Stimulated activated CD4-positive, alpha-beta T cell treated with anti-CD3 and anti-CD28 coated beads, Interleukin-12 subunit alpha, Interleukin-12 subunit beta, amount 100 ng/mL, for 48 hours (primary cell): ENCODE measurements around the gene UGT3A2.

ENCODE experiments used
- DNase-seq, 3 donors: peaks; one replicate each; pipeline ENCODE4 v3.0.0-alpha.2; 2020; ENCODE audit warnings: low read depth in 2 of 3, low spot score in 1 of 3

UGT3A2 gene

DNA sequence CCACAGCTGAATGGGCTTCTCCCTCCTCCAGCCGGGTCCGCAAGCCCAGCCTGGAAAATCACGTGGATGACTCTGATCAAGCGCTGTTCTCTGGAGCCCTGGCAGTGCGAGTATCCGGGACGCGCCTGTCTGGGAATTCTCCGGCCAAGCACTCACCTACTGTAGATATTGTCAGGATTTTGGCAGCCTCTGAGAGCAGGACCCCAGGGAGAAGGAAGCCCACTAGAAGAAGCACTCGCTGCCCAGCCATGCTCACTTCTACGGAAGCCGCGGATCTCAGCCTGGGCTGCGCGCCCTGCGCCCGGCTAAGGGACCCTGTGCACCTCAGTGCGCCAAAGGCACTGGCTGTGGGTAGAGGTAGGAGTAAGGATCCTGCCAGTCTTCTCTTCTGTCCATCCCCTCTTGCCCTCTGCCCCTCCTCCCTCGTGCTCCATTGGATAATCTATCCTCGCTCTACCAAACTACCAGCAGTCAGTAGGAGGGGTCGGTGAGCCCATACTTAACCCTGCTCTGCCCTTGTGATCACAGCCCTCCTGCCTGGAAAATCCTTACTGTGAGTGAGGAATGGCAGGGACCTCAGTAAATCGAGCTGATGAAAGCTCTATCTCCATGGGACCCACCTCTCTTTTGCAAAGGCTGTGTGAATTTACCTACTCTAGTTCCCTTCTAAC lies at the start of gene UGT3A2:
Gene UGT3A2, minus strand, starts transcription at position 343 of the 671 bp plus-strand sequence. Its CDS starts 93 bp downstream, at position 250.
- DNase-seq, result no peak

- no peak for DNase-seq
Observed at GRCh38 chr5:36111238-36111637, 44.6 kb upstream of the UGT3A2 start.

- no peak for DNase-seq
Observed at GRCh38 chr5:36108758-36109460, 42.2 kb upstream of the UGT3A2 start.

GRCh38 chr5:36105819-36106218 lies 39.1 kb upstream of the UGT3A2 start:
- no peak for DNase-seq

- no peak for DNase-seq
Observed at GRCh38 chr5:36099748-36100147, 33.1 kb upstream of the UGT3A2 start.

- no peak for DNase-seq
Observed at GRCh38 chr5:36096486-36096885, 29.8 kb upstream of the UGT3A2 start.

DNA sequence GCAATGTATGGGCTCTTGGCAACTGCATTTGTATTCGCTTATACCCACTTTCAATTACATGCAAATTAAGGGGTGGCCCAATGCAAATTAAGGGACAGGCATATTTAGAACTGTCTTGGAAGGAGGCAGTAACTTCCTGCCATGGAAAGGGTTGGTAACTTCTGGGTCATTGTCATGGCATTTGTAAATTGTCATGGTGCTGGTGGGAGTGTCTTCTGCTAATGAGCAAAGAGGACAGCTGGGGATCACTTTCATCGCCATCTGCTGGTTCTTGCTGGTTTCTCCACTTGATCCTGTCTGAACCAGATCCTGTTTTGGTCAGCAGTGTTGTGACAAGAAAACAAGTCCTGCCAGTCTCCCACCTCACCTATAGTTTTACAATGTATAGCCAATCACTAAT lies 23.3 kb upstream of the UGT3A2 start:
- DNase-seq, result no peak

GRCh38 chr5:36079200-36079781 lies 12.6 kb upstream of the UGT3A2 start:
- peak in 1 of 3 donors; percentile 28 for DNase-seq

DNA sequence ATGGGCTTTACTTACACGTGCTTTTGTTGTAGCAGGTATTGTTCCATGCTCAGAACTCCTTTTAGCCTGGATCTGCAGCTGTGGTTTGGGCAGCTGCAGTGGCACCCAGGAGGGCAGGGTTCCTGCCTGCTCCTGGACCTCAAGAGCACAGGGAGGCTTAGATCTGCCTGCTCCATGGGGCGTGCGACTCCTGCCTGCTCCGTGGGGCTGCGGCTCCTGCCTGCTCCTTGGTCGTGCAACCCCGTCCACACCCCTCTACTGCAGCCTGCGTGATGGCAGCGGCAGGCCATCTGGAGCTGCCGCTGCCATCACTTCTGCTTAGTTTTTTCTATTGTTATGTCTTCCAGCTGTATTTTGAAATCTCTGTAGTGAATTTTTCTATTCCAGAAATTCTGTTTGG lies 11.7 kb upstream of the UGT3A2 start:
- no peak for DNase-seq

DNA sequence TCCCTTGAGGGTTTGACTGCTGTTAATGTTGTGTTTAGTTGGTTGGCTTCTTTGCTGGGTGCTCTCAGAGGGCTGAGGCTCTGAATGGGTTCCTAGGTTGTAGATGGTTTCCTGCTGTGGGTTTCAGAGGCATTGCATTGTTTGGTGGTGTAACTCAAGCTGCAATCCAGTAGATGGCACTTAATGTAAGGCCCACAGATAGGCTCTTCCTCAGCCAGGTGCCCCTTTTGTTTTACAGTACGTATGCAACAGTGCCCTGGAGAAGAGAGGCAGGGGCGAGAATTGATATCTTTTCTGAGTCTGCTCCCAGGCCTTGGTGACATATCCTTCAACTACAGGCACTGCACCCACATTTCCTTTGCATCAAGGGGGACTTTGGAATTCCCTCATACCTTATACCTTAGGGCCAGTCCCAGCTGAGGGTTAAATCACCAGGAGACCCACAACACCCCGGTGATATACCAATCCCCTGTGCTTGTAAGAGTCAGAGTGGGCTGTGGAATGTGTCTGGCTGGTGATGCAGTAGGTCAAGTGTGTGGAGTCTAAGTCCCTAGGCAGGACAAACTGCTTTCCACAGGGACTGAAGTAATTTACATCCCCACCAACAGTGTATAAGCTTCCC lies 7.0 kb upstream of the UGT3A2 start:
- DNase-seq, result no peak

- DNase-seq, result no peak
Observed at GRCh38 chr5:36070687-36071571, 4.2 kb upstream of the UGT3A2 start.

DNA sequence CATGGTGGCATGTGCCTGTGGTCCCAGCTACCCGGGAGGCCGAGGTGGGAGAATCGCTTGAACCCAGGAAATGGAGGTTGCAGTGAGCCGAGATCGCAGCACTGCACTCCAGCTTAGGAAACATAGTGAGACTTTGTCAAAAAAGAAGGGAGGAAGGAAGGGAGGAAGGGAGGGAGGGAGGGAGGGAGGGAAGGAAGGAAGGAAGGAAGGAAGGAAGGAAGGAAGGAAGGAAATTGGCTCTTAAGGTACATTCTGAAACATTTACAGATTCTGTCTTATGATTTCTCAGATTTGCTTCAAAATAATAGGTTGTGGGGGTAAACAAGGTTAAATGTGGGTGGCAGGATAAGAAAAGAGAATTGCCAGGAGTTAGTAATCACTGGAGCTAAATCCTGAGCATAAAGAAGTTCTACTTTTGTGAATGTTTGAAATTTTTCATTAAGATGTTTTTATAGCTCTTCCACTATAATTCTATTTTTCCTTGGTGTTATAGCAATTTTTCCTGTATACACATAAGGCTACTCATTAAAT lies 2.1 kb upstream of the UGT3A2 start:
- DNase-seq, result no peak

- no peak for DNase-seq
Observed at GRCh38 chr5:36066001-36066539, 612 bp downstream of the UGT3A2 start.

DNA sequence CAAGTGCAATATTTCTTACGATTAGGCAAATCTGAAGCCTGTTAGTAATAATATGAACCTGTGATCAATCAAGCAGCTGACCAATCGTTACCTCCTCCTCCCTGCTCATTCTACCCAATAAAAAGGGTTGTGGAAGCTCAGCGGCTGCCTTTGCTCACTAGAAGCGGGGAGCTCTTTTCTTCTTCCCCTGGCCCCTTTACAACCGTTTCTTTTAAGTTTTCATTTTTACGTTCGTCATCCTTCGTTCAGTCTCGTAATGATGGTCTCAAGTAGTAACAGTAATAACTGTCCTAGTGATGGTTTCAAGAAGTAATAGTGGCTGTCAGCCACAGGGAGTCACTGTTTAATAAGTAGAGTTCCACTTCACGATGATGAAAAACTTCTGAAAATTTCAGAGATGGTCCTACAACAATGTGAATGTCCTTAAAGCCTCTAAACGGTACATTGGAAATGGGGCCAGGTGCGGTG lies 6.2 kb downstream of the UGT3A2 start:
- no peak for DNase-seq

DNA sequence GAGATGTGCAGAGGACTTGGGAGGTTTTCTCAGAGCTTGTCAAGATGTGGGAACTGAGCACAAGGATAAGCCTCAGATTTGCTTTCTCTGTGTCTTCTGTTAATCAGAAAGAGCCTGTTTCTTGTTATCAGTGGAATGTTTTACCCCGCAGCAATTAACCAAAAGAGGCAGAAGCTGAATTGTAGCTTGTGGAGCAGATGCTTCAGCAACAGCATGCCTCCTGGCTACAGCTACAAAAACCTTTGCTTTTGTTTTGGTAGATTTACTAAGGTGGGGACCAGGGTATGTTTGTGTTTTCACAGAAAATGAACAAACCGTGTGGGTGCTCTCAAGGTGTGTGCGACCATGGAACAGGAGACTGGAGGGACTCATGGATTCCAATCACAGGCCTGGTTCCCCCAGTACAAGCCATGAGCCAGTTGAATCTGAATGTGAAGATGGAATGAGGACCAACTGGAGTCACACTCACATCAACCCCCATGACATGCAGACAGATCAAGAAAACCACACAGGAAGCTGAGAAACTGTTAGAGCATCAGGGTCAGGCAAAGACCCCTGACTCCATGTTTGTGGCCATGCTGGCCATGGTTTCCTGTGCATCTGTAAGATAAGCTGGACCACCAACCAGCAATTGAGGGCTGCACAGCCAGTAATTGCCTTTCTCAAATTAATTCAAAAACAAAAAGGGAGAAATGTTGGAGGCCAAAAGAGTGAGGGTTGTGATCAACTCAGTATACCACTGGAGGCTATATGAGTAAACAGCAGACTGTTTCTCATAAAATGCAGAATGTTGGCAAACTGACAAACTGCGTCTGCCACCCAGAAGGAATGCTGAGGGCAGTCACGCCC lies 6.9 kb downstream of the UGT3A2 start:
- no peak for DNase-seq

- DNase-seq, result no peak
Observed at GRCh38 chr5:36058776-36059175, 7.9 kb downstream of the UGT3A2 start.

DNA sequence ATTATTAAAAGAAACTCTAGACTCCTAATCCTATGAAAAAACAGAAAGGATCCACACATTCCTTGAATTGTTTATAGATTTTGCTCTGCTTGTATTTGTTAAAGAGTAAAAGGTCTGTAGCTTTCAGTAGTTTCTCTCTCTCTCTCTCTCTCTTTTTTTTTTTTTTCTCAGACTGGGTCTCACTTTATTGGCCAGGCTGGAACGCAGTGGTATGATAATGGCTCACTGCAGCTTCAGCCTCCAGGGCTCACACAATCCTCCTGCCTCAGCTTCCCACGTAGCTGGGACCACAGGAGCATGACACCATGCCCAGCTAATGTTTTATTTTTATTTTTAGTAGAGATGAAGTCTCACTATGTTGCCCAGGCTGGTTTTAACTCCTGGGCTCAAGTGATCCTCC lies 9.3 kb downstream of the UGT3A2 start:
- no peak for DNase-seq

DNA sequence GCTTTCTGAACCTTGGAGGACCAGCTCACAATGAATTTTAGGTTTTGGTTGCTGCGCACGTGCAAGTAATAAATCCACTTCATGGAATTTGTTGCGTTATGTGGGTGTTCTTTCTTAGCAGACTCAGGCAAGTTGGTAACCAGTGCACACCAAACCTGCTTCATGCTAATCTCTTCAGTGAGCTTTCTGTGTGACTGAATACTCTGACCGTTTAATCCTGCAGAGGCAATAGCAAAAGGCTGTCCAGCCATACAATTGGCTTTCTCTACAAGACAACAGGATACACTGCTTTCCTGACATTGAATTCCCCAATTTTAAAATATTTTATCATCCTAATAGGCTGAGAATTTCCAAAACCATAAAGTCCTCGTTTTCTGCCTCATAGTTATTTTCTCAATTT lies 10.3 kb downstream of the UGT3A2 start:
- DNase-seq, result no peak

- DNase-seq, result no peak
Observed at GRCh38 chr5:36055984-36056383, 10.7 kb downstream of the UGT3A2 start.
